ENCODE measurements around the gene GRK5. TPM values are rescaled to one million over a fixed set of nuclear protein-coding genes. Genes with fewer than 3 reads are reported as not detected.
"Not testable (repeated sequence)": the region's sequence is repeated elsewhere in the genome, so short reads cannot be mapped to it uniquely, and the experiment has no call there.

GRK5 gene
- total RNA-seq, 1 donor from 2014 or later = 77.6 TPM

DNA sequence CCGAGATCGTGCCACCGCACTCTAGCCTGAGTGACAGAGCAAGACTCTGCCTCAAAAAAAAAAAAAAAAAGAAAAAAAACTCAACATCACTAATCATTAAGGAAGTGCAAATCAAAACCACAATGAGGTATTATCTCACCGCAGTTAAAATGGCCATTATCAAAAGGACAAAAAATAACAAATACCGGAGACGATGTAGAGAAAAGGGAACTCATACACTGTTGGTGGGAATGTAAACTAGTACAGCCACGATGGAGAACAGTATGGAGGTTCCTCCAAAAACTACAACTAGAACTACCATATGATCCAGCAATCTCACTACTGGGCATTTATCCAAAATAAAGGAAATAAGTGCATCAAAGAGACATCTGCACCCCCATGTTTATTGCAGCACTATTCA, 24.3 kb downstream of the GRK5 start:
- no peak overlapping the region for H3K27ac Mint-ChIP-seq (ENCODE audit: unreplicated experiment)
- H3K9me3 Mint-ChIP-seq (ENCODE audit: unreplicated experiment) = peaks cover 2% of the 10 kb centered on the region
- peaks cover 11% of the 10 kb centered on the region for H3K36me3 Mint-ChIP-seq (ENCODE audit: unreplicated experiment)
- no peak overlapping the region for H3K4me3 Mint-ChIP-seq (ENCODE audit: unreplicated experiment)
- TF ChIP-seq, protein P1, sequence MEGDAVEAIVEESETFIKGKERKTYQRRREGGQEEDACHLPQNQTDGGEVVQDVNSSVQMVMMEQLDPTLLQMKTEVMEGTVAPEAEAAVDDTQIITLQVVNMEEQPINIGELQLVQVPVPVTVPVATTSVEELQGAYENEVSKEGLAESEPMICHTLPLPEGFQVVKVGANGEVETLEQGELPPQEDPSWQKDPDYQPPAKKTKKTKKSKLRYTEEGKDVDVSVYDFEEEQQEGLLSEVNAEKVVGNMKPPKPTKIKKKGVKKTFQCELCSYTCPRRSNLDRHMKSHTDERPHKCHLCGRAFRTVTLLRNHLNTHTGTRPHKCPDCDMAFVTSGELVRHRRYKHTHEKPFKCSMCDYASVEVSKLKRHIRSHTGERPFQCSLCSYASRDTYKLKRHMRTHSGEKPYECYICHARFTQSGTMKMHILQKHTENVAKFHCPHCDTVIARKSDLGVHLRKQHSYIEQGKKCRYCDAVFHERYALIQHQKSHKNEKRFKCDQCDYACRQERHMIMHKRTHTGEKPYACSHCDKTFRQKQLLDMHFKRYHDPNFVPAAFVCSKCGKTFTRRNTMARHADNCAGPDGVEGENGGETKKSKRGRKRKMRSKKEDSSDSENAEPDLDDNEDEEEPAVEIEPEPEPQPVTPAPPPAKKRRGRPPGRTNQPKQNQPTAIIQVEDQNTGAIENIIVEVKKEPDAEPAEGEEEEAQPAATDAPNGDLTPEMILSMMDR (IDR thresholded peaks at IDR 0.05; ENCODE audit: partially characterized antibody, unreplicated experiment) = no peak
- peaks cover 4% of the 10 kb centered on the region for H3K27me3 Mint-ChIP-seq (ENCODE audit: unreplicated experiment)
- no peak for DNase-seq
- H3K4me1 Mint-ChIP-seq (ENCODE audit: low read depth, unreplicated experiment) = peaks cover 24% of the 10 kb centered on the region

DNA sequence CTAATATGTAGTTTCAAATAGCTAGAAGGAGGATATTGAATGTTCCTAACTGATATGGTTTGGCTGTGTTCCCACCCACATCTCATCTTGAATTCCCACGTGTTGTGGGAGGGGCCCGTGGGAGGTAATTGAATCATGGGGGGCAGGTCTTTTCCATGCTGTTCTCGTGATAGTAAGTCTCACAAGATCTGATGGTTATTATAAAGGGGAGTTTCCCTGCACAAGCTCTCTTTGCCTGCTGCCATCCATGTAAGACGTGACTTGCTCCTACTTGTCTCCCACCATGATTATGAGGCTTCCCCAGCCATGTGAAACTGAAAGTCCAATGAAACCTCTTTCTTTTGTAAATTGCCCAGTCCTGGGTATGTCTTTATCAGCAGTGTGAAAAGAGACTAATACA, 25.1 kb downstream of the GRK5 start:
- not testable (repeated sequence) for DNase-seq; H3K9me3 Mint-ChIP-seq (ENCODE audit: unreplicated experiment)
- peaks cover 31% of the 10 kb centered on the region for H3K4me1 Mint-ChIP-seq (ENCODE audit: low read depth, unreplicated experiment)

DNA sequence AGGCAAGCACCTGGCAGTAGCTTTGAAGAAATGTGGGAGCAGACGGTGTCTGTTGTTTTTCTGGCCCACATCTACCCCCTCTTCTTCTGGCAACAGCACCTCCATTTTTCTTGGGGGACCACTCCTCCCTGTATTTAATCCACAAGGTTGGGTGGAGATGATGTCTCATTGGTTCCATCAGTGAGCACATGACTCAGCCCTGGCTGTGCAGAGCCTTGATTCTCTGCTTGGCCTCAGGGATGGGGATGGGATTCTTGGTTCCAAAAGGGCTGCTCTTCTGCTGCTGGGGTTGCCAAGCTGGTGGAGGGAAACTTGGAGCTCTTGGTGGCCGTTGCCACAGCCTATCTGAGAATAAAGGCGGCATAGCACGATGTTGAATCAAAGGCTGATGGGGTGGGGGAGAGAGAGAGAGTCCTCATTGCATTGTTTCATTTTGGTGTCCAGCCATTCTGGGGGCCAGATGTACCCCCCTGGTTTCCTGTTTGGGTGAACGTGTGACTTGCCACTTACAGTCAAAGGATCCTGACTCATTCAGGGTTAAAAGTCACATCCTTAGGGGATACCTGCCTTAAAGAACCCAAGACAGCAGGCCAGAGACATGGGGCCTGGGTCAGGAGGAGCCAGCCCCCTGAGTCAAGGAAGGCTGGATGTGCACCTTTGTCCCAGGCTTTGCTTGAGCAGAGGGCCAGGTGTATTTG, 25.9 kb downstream of the GRK5 start:
- H3K9me3 Mint-ChIP-seq (ENCODE audit: unreplicated experiment) = peaks cover 5% of the 10 kb centered on the region
- DNase-seq = no peak

More for the DNA sequence above, 25.1 kb downstream of the GRK5 start:
- peaks cover 11% of the 10 kb centered on the region for H3K36me3 Mint-ChIP-seq (ENCODE audit: unreplicated experiment)
- not testable (repeated sequence) for H3K27me3 Mint-ChIP-seq (ENCODE audit: unreplicated experiment); H3K27ac Mint-ChIP-seq (ENCODE audit: unreplicated experiment); H3K4me3 Mint-ChIP-seq (ENCODE audit: unreplicated experiment)

DNA sequence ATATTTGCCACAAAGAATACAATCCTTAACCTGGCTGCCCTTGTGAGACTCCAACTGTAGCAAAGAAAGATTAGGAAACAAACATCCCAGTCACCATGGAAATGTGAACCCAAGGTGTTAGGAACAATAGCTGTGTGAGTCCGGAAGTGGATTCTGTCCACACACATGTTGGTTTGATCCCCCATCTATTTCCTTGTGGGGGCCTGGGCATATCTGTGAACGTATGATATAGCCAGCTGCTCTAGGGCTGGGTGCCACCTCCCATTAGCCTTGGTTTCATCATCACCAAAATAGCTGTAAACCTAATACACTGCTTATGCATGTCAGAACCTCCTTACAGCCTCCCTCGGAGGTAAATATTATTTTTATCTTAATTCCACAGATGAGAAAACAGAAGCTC, 26.4 kb downstream of the GRK5 start:
- no peak overlapping the region for H3K4me3 Mint-ChIP-seq (ENCODE audit: unreplicated experiment)
- TF ChIP-seq, protein P1 (IDR thresholded peaks at IDR 0.05; ENCODE audit: partially characterized antibody, unreplicated experiment) = no peak
- H3K36me3 Mint-ChIP-seq (ENCODE audit: unreplicated experiment) = peaks cover 11% of the 10 kb centered on the region
- H3K27me3 Mint-ChIP-seq (ENCODE audit: unreplicated experiment) = peaks cover 6% of the 10 kb centered on the region
- H3K9me3 Mint-ChIP-seq (ENCODE audit: unreplicated experiment) = peaks cover 5% of the 10 kb centered on the region
- no peak for DNase-seq
- peaks cover 45% of the 10 kb centered on the region for H3K4me1 Mint-ChIP-seq (ENCODE audit: low read depth, unreplicated experiment)
- no peak overlapping the region for H3K27ac Mint-ChIP-seq (ENCODE audit: unreplicated experiment)

More for the DNA sequence above, 25.9 kb downstream of the GRK5 start:
- Mint-ChIP-seq H3K27me3 (ENCODE audit: unreplicated experiment) (peaks cover 6% of the 10 kb centered on the region), H3K27ac (ENCODE audit: unreplicated experiment) (no peak overlapping the region), H3K4me1 (ENCODE audit: low read depth, unreplicated experiment) (peaks cover 40% of the 10 kb centered on the region), H3K4me3 (ENCODE audit: unreplicated experiment) (peak overlapping the region; percentile 22), H3K36me3 (ENCODE audit: unreplicated experiment) (peaks cover 11% of the 10 kb centered on the region)
- TF ChIP-seq, protein P1 (IDR thresholded peaks at IDR 0.05; ENCODE audit: partially characterized antibody, unreplicated experiment) = no peak

DNA sequence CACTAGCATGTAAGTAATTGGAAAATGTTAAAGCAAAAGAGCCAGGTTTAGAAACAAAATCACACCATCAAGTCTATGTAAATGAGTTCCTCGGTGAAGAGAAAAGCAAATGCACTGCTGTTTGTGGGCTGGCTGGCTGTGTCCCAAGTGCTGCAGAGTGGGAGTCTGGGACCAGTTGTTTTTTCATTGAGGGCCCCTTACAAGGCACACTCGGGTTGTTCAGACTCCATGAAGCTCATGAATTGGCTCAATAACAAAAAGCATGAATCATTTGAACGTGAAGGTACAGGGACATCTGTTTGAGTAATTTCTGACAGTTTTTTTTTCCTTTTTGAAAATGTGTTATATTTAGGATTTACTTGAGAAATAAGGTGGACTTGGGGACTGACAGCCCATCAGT, 28.0 kb downstream of the GRK5 start:
- no peak for DNase-seq
- no peak overlapping the region for H3K27ac Mint-ChIP-seq (ENCODE audit: unreplicated experiment)
- H3K27me3 Mint-ChIP-seq (ENCODE audit: unreplicated experiment) = peaks cover 4% of the 10 kb centered on the region
- no peak overlapping the region for H3K4me3 Mint-ChIP-seq (ENCODE audit: unreplicated experiment)
- H3K4me1 Mint-ChIP-seq (ENCODE audit: low read depth, unreplicated experiment) = peaks cover 35% of the 10 kb centered on the region
- peaks cover 5% of the 10 kb centered on the region for H3K9me3 Mint-ChIP-seq (ENCODE audit: unreplicated experiment)
- H3K36me3 Mint-ChIP-seq (ENCODE audit: unreplicated experiment) = peaks cover 11% of the 10 kb centered on the region
- TF ChIP-seq, protein P1 (IDR thresholded peaks at IDR 0.05; ENCODE audit: partially characterized antibody, unreplicated experiment) = no peak

Measured in glutamatergic neuron (in vitro differentiated cells).